ENCODE data around the gene PHETA2.

- TF ChIP-seq, protein P1, sequence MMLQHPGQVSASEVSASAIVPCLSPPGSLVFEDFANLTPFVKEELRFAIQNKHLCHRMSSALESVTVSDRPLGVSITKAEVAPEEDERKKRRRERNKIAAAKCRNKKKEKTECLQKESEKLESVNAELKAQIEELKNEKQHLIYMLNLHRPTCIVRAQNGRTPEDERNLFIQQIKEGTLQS (CRISPR knock-in tag; conservative IDR thresholded peaks at IDR 0.05): no peak
- TF ChIP-seq JUN (CRISPR knock-in tag; IDR thresholded peaks at IDR 0.05) (no peak), CTCF (IDR thresholded peaks at IDR 0.05) (no peak), IRF1 (CRISPR knock-in tag; IDR thresholded peaks at IDR 0.05) (no peak), FOXK1 (CRISPR knock-in tag; IDR thresholded peaks at IDR 0.05) (no peak), MLX (CRISPR knock-in tag; IDR thresholded peaks at IDR 0.05) (no peak), NR1H2 (CRISPR knock-in tag; IDR thresholded peaks at IDR 0.05) (no peak), FOXJ3 (CRISPR knock-in tag; IDR thresholded peaks at IDR 0.05; ENCODE audit: borderline replicate concordance) (no peak), NR2C2 (CRISPR knock-in tag; IDR thresholded peaks at IDR 0.05) (no peak), CREB1 (CRISPR knock-in tag; IDR thresholded peaks at IDR 0.05) (no peak)
Measured at GRCh38 chr22:42127606-42128005, 53.6 kb downstream of the PHETA2 start.

Measured in WTC11 (cell line).